K562 (cell line): ENCODE measurements around the gene CARS2.

Experiments used
- KDM2B ChIP-seq: fragments of 250-450 bp; sonication (Bioruptor Pico); IDR thresholded peaks from 2 replicates; pipeline ENCODE4 v1.8.0; 2021; ENCODE audit warnings: mild to moderate bottlenecking, moderate library complexity
- TF ChIP-seq, protein P1 (sequence below), 3 experiments: IDR thresholded peaks in 2 of 3; conservative IDR thresholded peaks in 1 of 3; 2 replicates each; pipeline ENCODE4 v1.5.1; 2011 to 2012; ENCODE audit warnings: low read length in 3 of 3, mild to moderate bottlenecking in 3 of 3, control low read depth in 2 of 3, improper control_type of control experiment in 1 of 3, inconsistent platforms in 1 of 3, low read depth in 1 of 3, mixed read lengths in 1 of 3, moderate library complexity in 1 of 3; ENCODE audit not compliant: insufficient read depth in 2 of 3

DNA sequence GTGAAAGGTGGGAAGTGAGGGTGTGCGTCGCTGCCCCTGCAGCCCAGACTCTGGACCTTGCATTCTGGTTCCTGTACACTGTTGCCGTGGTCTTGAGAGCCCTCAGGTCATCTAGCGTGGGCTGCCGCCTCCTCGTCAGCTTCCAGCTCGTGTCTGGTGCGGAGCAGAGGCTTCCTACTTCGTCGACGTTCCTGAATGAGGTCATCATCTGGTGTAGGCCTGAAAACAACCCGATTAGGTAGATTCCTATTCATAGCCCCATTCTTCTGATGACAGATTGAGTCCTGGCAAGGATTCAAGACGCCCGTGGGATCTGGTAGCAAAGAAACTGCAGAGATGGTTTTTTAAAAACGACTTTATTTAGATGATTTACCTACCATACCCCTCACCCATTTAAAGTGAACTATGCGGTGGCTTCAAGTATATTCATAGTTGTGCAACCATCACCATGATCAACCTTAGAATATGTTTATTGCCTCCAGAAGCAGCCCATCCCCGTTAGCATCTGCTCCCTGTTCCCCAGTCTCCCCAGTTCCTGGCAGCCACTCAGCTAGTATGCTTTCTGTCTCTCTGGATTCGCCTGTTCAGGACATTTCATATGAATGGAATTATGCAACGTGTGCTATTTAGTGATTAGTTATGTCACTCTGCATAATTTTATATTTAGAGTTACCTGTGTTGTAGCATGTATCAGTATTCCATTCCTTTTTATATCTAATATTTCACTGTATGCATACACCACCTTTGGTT, 76.8 kb downstream of the CARS2 start:
- no peak for TF ChIP-seq KDM2B (CRISPR knock-in tag)
- TF ChIP-seq, protein P1, sequence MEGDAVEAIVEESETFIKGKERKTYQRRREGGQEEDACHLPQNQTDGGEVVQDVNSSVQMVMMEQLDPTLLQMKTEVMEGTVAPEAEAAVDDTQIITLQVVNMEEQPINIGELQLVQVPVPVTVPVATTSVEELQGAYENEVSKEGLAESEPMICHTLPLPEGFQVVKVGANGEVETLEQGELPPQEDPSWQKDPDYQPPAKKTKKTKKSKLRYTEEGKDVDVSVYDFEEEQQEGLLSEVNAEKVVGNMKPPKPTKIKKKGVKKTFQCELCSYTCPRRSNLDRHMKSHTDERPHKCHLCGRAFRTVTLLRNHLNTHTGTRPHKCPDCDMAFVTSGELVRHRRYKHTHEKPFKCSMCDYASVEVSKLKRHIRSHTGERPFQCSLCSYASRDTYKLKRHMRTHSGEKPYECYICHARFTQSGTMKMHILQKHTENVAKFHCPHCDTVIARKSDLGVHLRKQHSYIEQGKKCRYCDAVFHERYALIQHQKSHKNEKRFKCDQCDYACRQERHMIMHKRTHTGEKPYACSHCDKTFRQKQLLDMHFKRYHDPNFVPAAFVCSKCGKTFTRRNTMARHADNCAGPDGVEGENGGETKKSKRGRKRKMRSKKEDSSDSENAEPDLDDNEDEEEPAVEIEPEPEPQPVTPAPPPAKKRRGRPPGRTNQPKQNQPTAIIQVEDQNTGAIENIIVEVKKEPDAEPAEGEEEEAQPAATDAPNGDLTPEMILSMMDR (IDR thresholded peaks at IDR 0.05 in 2 of 3, conservative IDR thresholded peaks at IDR 0.05 in 1 of 3; ENCODE audit: insufficient read depth in 2 of 3, low read depth in 1 of 3, low read length in 3 of 3): no peak
